Mucosa of rectum (tissue), 2 donors: ENCODE measurements around the gene BRD9.
"Not testable (repeated sequence)": the region's sequence is repeated elsewhere in the genome, so short reads cannot be mapped to it uniquely, and the experiment has no call there.

Experiments used
- H3K27ac ChIP-seq, 2 donors: one replicate each; pipeline ENCODE4 v1.7.0; 2013; ENCODE audit warnings: inconsistent platforms in 2 of 2, low read depth in 2 of 2, low read length in 2 of 2
- H3K27me3 ChIP-seq, 2 donors: one replicate each; pipeline ENCODE4 v1.7.0; 2013; ENCODE audit warnings: low read length in 2 of 2; ENCODE audit not compliant: control insufficient read depth in 2 of 2, insufficient read depth in 2 of 2
- H3K36me3 ChIP-seq, 2 donors: one replicate each; pipeline ENCODE4 v1.7.0; 2013; ENCODE audit warnings: low read length in 2 of 2; ENCODE audit not compliant: control insufficient read depth in 2 of 2, insufficient read depth in 2 of 2
- H3K4me1 ChIP-seq, 2 donors: one replicate each; pipeline ENCODE4 v1.7.0; 2013; ENCODE audit warnings: low read length in 2 of 2, mild to moderate bottlenecking in 1 of 2; ENCODE audit not compliant: control insufficient read depth in 2 of 2, insufficient read depth in 2 of 2
- H3K4me3 ChIP-seq, 2 donors: one replicate each; pipeline ENCODE4 v1.7.0; 2013; ENCODE audit warnings: low read length in 2 of 2
- H3K9ac ChIP-seq, 2 donors: one replicate each; pipeline ENCODE4 v1.7.0; 2013; ENCODE audit warnings: low read length in 2 of 2, low read depth in 1 of 2, mild to moderate bottlenecking in 1 of 2
- H3K9me3 ChIP-seq, 2 donors: one replicate each; pipeline ENCODE4 v1.7.0; 2013; ENCODE audit warnings: low read length in 2 of 2; ENCODE audit not compliant: control insufficient read depth in 2 of 2
- donor health status: healthy.
- donor health status: Normal muscosa, but diverticular disease.

Gene BRD9

DNA sequence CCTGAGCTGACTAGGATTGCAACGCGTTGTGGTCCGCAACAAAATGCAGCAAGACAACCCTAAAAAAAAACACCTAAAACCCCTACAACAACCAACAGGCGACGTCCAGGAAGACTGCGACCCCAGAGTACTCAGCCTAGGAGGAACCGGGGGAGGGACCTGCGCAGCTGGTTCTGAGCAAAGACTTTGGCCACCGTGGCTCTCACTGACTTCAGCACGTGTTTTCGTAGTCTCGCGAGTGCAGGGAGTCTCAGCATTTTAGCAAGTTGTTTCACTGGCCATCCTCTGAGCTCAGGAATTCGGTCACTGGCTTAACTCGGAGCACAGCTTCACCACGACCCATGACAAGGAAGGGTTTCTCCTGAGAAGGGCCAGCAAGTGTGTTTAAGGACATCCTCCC lies 33.2 kb downstream of the BRD9 start:
- no peaks in the 10 kb centered on the region for H3K27me3 ChIP-seq
- no peak overlapping the region for H3K9ac ChIP-seq
- peaks cover 16 to 21% of the 10 kb centered on the region in 2 donors for H3K36me3 ChIP-seq
- H3K9me3 ChIP-seq: no peaks in the 10 kb centered on the region
- H3K4me1 ChIP-seq: no peaks in the 10 kb centered on the region
- H3K27ac ChIP-seq: no peak overlapping the region
- no peak overlapping the region for H3K4me3 ChIP-seq

- no peaks in the 10 kb centered on the region for H3K27me3 ChIP-seq
- no peak overlapping the region for H3K4me3 ChIP-seq
- H3K4me1 ChIP-seq: no peaks in the 10 kb centered on the region
- no peak overlapping the region for H3K9ac ChIP-seq
- H3K36me3 ChIP-seq: peaks cover 9 to 14% of the 10 kb centered on the region in 2 donors
- H3K27ac ChIP-seq: no peak overlapping the region
- H3K9me3 ChIP-seq: no peaks in the 10 kb centered on the region
Measured at GRCh38 chr5:858726-859125, 33.9 kb downstream of the BRD9 start.

DNA sequence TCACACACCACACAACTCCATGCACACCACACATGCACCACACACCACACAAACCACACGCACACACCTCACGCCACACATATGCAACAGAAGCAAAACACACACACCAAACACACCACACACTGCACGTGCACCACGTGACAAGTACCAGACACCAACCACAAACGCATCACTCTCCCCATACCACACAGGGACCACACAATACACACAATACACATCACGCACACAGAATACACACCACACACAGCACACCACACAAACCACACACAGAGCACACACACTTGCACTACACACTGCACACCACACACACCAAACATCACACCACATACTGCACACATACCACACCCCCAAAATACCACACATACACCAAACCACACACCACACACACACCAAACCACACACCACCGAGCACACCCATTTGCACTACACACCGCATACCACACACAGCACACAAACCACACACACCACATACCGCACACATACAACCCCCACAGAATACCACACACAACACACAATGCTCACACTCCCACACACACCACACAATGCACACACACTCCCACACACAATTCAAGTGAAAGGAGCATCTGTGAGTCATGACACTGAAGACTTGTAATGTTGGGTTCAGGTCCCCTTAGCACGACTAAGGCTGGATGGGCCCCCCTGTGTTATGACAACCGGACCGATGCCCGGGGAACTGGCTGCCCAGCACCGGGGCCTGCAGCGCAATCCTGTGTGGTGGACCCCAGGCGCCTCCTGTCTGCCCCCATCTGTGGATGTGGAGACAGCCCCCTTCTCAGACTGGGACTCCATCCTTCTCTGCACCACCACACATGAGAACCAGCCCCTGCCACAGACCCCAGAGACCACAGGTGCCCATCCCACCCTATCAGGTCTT lies 35.8 kb downstream of the BRD9 start:
- Histone ChIP-seq H3K9ac (no peak overlapping the region), H3K4me1 (no peaks in the 10 kb centered on the region), H3K36me3 (no peaks in the 10 kb centered on the region), H3K4me3 (no peak overlapping the region), H3K27ac (no peak overlapping the region), H3K27me3 (peaks cover 2 to 7% of the 10 kb centered on the region in 2 donors), H3K9me3 (no peaks in the 10 kb centered on the region)

GRCh38 chr5:855771-856530 lies 36.6 kb downstream of the BRD9 start:
- H3K4me1 ChIP-seq: no peaks in the 10 kb centered on the region
- H3K4me3 ChIP-seq: no peak overlapping the region
- H3K27ac ChIP-seq: no peak overlapping the region
- H3K27me3 ChIP-seq: peaks cover 2 to 8% of the 10 kb centered on the region in 2 donors
- no peak overlapping the region for H3K9ac ChIP-seq
- no peaks in the 10 kb centered on the region for H3K9me3 ChIP-seq
- H3K36me3 ChIP-seq: no peaks in the 10 kb centered on the region

DNA sequence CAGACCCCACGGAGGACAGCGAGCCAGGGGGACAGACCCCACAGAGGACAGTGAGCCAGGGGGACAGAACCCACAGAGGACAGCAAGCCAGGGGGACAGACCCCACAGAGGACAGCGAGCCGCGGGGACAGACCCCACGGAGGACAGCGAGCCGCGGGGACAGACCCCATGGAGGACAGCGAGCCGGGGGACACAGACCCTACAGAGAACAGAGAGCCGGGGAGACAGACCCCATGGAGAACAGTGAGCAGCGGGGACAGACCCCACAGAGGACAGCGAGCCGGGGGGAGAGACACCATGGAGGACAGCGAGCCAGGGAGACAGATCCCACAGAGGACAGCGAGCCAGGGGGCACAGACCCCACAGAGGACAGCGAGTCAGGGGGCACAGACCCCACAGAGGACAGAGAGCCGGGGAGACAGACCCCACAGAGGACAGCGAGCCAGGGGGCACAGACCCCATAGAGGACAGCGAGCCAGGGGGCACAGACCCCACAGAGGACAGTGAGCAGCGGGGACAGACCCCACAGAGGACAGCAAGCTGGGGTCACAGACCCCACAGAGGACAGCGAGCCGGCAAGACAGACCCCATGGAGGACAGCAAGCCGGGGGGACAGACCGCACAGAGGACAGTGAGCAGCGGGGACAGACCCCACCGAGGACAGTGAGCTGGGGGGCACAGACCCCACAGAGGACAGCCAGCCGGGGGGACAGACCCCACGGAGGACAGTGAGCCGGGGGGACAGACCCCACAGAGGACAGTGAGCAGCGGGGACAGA lies 37.4 kb downstream of the BRD9 start:
- Histone ChIP-seq H3K4me3 (no peak overlapping the region), H3K4me1 (peaks cover 3 to 4% of the 10 kb centered on the region in 2 donors), H3K9ac (no peak overlapping the region), H3K36me3 (no peaks in the 10 kb centered on the region), H3K27ac (no peak overlapping the region), H3K27me3 (peaks cover 3 to 10% of the 10 kb centered on the region in 2 donors), H3K9me3 (no peaks in the 10 kb centered on the region)

DNA sequence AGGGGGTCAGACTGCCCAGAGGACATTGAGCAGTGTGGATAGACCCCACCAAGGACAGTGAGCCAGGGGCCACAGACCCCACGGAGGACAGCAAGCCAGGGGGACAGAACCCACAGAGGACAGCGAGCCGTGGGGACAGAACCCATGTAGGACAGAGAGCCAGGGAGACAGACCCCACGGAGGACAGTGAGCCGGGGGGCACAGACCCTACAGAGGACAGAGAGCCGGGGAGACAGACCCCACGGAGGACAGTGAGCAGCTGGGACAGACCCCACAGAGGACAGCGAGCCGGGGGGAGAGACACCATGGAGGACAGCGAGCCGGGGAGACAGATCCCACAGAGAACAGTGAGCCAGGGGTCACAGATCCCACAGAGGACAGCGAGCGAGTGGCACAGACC lies 38.4 kb downstream of the BRD9 start:
- H3K4me1 ChIP-seq: peaks cover 8 to 10% of the 10 kb centered on the region in 2 donors
- H3K27me3 ChIP-seq: peaks cover 6 to 10% of the 10 kb centered on the region in 2 donors

DNA sequence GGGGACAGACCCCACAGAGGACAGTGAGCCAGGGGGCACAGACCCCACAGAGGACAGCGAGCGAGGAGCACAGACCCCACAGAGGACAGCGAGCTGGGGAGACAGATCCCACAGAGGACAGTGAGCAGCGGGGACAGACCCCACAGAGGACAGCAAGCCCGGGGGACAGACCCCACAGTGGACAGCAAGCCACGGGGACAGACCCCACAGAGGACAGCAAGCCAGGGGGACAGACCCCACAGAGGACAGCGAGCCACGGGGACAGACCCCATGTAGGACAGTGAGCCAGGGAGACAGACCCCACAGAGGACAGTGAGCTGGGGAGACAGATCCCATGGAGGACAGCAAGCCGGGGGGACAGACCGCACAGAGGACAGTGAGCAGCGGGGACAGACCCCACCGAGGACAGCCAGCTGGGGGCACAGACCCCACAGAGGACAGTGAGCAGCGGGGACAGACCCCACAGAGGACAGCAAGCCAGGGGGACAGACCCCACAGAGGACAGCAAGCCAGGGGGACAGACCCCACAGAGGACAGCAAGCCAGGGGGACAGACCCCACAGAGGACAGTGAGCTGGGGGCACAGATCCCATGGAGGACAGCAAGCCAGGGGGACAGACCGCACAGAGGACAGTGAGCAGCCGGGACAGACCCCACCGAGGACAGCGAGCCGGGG lies 39.0 kb downstream of the BRD9 start:
- not testable (repeated sequence) for H3K36me3 ChIP-seq

More for the DNA sequence above, 38.4 kb downstream of the BRD9 start:
- Histone ChIP-seq H3K4me3 (no peak overlapping the region), H3K36me3 (no peaks in the 10 kb centered on the region), H3K9ac (no peak overlapping the region), H3K9me3 (no peaks in the 10 kb centered on the region), H3K27ac (no peak overlapping the region)

DNA sequence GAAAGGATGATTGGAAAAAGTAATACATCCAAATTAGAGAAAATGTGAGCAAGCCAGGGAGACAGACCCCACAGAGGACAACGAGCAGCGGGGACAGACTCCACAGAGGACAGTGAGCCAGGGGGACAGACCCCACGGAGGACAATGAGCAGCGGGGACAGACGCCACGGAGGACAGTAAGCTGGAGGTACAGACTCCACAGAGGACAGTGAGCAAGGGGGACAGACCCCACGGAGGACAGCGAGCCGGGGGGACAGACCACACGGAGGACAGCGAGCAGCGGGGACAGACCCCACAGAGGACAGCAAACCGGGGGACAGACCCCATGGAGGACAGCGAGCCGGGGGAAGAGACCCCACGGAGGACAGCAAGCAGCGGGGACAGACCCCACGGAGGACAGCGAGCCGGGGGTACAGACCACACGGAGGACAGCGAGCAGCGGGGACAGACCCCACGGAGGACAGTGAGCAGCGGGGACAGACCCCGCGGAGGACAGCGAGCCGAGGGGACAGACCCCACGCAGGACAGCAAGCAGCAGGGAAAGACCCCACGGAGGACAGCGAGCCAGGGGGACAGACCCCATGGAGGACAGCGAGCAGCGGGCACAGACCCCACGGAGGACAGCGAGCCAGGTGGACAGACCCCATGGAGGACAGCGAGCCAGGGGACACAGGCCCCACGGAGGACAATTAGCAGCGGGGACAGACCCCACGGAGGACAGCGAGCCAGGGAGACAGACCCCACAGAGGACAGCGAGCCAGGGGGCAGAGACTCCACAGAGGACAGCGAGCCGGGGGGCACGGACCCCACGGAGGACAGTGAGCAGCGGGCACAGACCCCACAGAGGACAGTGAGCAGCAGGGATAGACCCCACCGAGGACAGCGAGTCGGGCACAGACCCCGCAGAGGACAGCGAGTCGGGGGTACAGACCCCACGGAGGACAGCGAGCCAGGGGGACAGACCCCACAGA lies 39.9 kb downstream of the BRD9 start:
- Histone ChIP-seq H3K36me3 (no peaks in the 10 kb centered on the region), H3K4me3 (no peak overlapping the region), H3K9ac (no peak overlapping the region), H3K4me1 (peaks cover 8 to 10% of the 10 kb centered on the region in 2 donors), H3K27me3 (peaks cover 6 to 10% of the 10 kb centered on the region in 2 donors), H3K27ac (no peak overlapping the region), H3K9me3 (no peaks in the 10 kb centered on the region)

More for the DNA sequence above, 39.0 kb downstream of the BRD9 start:
- not testable (repeated sequence) for H3K27me3 ChIP-seq, H3K9me3 ChIP-seq, H3K27ac ChIP-seq, H3K4me3 ChIP-seq, H3K4me1 ChIP-seq, H3K9ac ChIP-seq

DNA sequence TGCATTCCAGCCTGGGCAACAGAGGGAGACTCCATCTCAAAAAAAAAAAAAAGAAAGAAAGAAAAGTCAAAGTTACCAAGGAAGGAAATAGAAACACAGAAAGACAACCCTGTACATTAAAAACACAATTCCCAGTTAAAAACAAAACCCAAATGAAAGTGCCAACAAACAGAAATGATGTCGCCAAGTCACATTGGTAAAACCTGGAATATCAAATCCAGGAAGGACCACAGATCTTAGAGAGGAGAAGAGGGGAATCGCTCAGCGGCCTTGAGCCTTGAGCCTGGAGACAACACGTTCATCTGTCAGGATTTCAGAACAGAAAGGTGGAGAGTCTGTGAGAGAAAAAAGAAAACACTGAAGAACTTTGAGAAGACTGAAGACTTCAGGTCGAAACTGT lies 40.6 kb downstream of the BRD9 start:
- peaks cover 6 to 10% of the 10 kb centered on the region in 2 donors for H3K27me3 ChIP-seq
- no peak overlapping the region for H3K4me3 ChIP-seq
- H3K36me3 ChIP-seq: no peaks in the 10 kb centered on the region
- H3K4me1 ChIP-seq: peaks cover 8 to 10% of the 10 kb centered on the region in 2 donors
- no peak overlapping the region for H3K9ac ChIP-seq
- H3K27ac ChIP-seq: no peak overlapping the region
- H3K9me3 ChIP-seq: no peaks in the 10 kb centered on the region
